Activated naive CD8-positive, alpha-beta T cell treated with anti-CD3 and anti-CD28 coated beads, Interleukin-2, amount 10 ng/mL, durations not matched to agents 7 days and 5 days (primary cell): ENCODE results near the gene LRG1. TPM values are rescaled to one million over a fixed set of nuclear protein-coding genes. Genes with fewer than 3 reads are reported as not detected.
A peak's percentile ranks its signal among the peaks of the same experiment; 100 is the strongest.
"Not testable (repeated sequence)": the region's sequence is repeated elsewhere in the genome, so short reads cannot be mapped to it uniquely, and the experiment has no call there.

ENCODE experiments used
- ATAC-seq: fragments of 150-1000 bp; cut with Tn5 transposase; one replicate; pipeline ENCODE4 v1.10.0; 2021; ENCODE audit warnings: low read depth, moderate library complexity
- POLR2A ChIA-PET: fragments of 350-600 bp; sonication (Branson Sonifier 250); formaldehyde crosslinking; loops from one replicate; lab custom pipeline; 2021; ENCODE audit warnings: antibody characterized with exemption; lab: Charles Lee
- DNase-seq: peaks from one replicate; pipeline ENCODE4 v3.0.0; 2021
- H3K27ac Mint-ChIP-seq: one replicate; pipeline ENCODE4 v1.8.0; 2022; ENCODE audit warnings: mild to moderate bottlenecking, mixed read lengths
- H3K27me3 Mint-ChIP-seq: one replicate; pipeline ENCODE4 v1.8.0; 2022; ENCODE audit warnings: mild to moderate bottlenecking, moderate library complexity, mixed read lengths
- H3K36me3 Mint-ChIP-seq: one replicate; pipeline ENCODE4 v1.8.0; 2021; ENCODE audit warnings: mild to moderate bottlenecking, mixed read lengths
- H3K4me1 Mint-ChIP-seq: one replicate; pipeline ENCODE4 v1.8.0; 2021; ENCODE audit warnings: mixed read lengths
- H3K4me3 Mint-ChIP-seq: one replicate; pipeline ENCODE4 v1.8.0; 2022; ENCODE audit warnings: mild to moderate bottlenecking, moderate library complexity, mixed read lengths
- H3K9me3 Mint-ChIP-seq: one replicate; pipeline ENCODE4 v1.8.0; 2021; ENCODE audit warnings: mixed read lengths
- total RNA-seq, 2 experiments: library from RNA; stranded (reverse); gene quantifications; one replicate each; pipeline ENCODE4 v1.2.3, GENCODE V29; 2021

LRG1 gene
- total RNA-seq, 2 experiments from 2014 or later, result not detected

- H3K27ac Mint-ChIP-seq, result no peak overlapping the region
- peaks cover 1% of the 10 kb centered on the region for H3K27me3 Mint-ChIP-seq
- POLR2A ChIA-PET, result interaction anchor here (0.6 kb wide), 1 partner anchor 464 kb away, joined by 4 read pairs; no protein-coding TSS in a partner anchor
- DNase-seq, result no peak
- no peaks in the 10 kb centered on the region for H3K9me3 Mint-ChIP-seq
- H3K4me3 Mint-ChIP-seq, result no peak overlapping the region
- no peaks in the 10 kb centered on the region for H3K36me3 Mint-ChIP-seq
- ATAC-seq, result no peak
- H3K4me1 Mint-ChIP-seq, result no peaks in the 10 kb centered on the region
These were observed 13.4 kb upstream of the LRG1 start for GRCh38 chr19:4553092-4553695.

GRCh38 chr19:4552525-4552819, 12.6 kb upstream of the LRG1 start:
- Mint-ChIP-seq H3K9me3 (no peaks in the 10 kb centered on the region), H3K27ac (no peak overlapping the region)
- no peak for ATAC-seq

GRCh38 chr19:4550479-4551050, 10.7 kb upstream of the LRG1 start:
- Mint-ChIP-seq H3K27me3 (no peaks in the 10 kb centered on the region), H3K4me3 (no peak overlapping the region), H3K4me1 (no peaks in the 10 kb centered on the region), H3K27ac (no peak overlapping the region), H3K9me3 (no peaks in the 10 kb centered on the region), H3K36me3 (no peaks in the 10 kb centered on the region)
- ATAC-seq (no peak), DNase-seq (no peak)
- POLR2A ChIA-PET, result no interaction called here

More at GRCh38 chr19:4552525-4552819, 12.6 kb upstream of the LRG1 start:
- POLR2A ChIA-PET, result no interaction called here
- H3K4me3 Mint-ChIP-seq, result no peak overlapping the region
- no peaks in the 10 kb centered on the region for H3K4me1 Mint-ChIP-seq
- DNase-seq, result no peak
- H3K27me3 Mint-ChIP-seq, result peaks cover 1% of the 10 kb centered on the region
- no peaks in the 10 kb centered on the region for H3K36me3 Mint-ChIP-seq

- Mint-ChIP-seq H3K27me3 (no peaks in the 10 kb centered on the region), H3K27ac (peak overlapping the region; percentile 24), H3K9me3 (no peaks in the 10 kb centered on the region), H3K4me1 (no peaks in the 10 kb centered on the region), H3K36me3 (no peaks in the 10 kb centered on the region), H3K4me3 (no peak overlapping the region)
- POLR2A ChIA-PET, result no interaction called here
- DNase-seq (no peak), ATAC-seq (no peak)
These were observed 10.2 kb upstream of the LRG1 start for GRCh38 chr19:4550018-4550417.

- POLR2A ChIA-PET, result no interaction called here
- H3K36me3 Mint-ChIP-seq, result no peaks in the 10 kb centered on the region
- ATAC-seq (no peak), DNase-seq (no peak)
- no peaks in the 10 kb centered on the region for H3K9me3 Mint-ChIP-seq
- H3K27ac Mint-ChIP-seq, result no peak overlapping the region
- no peaks in the 10 kb centered on the region for H3K4me1 Mint-ChIP-seq
- H3K27me3 Mint-ChIP-seq, result no peaks in the 10 kb centered on the region
- no peak overlapping the region for H3K4me3 Mint-ChIP-seq
These were observed 8.4 kb upstream of the LRG1 start for GRCh38 chr19:4548238-4548584.

GRCh38 chr19:4547303-4548237, 7.7 kb upstream of the LRG1 start:
- DNase-seq, result no peak

GRCh38 chr19:4543842-4544647, 4.2 kb upstream of the LRG1 start:
- no peak overlapping the region for H3K27ac Mint-ChIP-seq
- H3K9me3 Mint-ChIP-seq, result peaks cover 2% of the 10 kb centered on the region
- H3K4me1 Mint-ChIP-seq, result peaks cover 5% of the 10 kb centered on the region
- H3K36me3 Mint-ChIP-seq, result peaks cover 3% of the 10 kb centered on the region
- peaks cover 2% of the 10 kb centered on the region for H3K27me3 Mint-ChIP-seq
- ATAC-seq, result no peak
- no peak for DNase-seq
- H3K4me3 Mint-ChIP-seq, result no peak overlapping the region
- POLR2A ChIA-PET, result no interaction called here

More at GRCh38 chr19:4547303-4548237, 7.7 kb upstream of the LRG1 start:
- Mint-ChIP-seq H3K4me3 (no peak overlapping the region), H3K9me3 (no peaks in the 10 kb centered on the region), H3K36me3 (no peaks in the 10 kb centered on the region), H3K27me3 (no peaks in the 10 kb centered on the region), H3K27ac (no peak overlapping the region), H3K4me1 (no peaks in the 10 kb centered on the region)
- POLR2A ChIA-PET, result interaction anchor here (0.7 kb wide), 1 partner anchor 313 kb away, joined by 3 read pairs; no protein-coding TSS in a partner anchor
- ATAC-seq, result no peak

GRCh38 chr19:4542896-4543841, 3.3 kb upstream of the LRG1 start:
- Mint-ChIP-seq H3K4me1 (peaks cover 5% of the 10 kb centered on the region), H3K4me3 (no peak overlapping the region), H3K27ac (no peak overlapping the region), H3K36me3 (peaks cover 3% of the 10 kb centered on the region), H3K9me3 (peaks cover 2% of the 10 kb centered on the region), H3K27me3 (peaks cover 2% of the 10 kb centered on the region)
- POLR2A ChIA-PET, result no interaction called here
- no peak for ATAC-seq
- DNase-seq, result no peak

- H3K4me3 Mint-ChIP-seq, H3K36me3 Mint-ChIP-seq, POLR2A ChIA-PET, H3K4me1 Mint-ChIP-seq, H3K27me3 Mint-ChIP-seq, H3K9me3 Mint-ChIP-seq, ATAC-seq, H3K27ac Mint-ChIP-seq, DNase-seq: not testable (repeated sequence)
These were observed 1.9 kb upstream of the LRG1 start for GRCh38 chr19:4541806-4542145.

GRCh38 chr19:4541114-4541805, 1.4 kb upstream of the LRG1 start:
- H3K27me3 Mint-ChIP-seq, result peaks cover 6% of the 10 kb centered on the region

GRCh38 chr19:4539169-4539692, 605 bp downstream of the LRG1 start:
- peaks cover 2% of the 10 kb centered on the region for H3K9me3 Mint-ChIP-seq
- H3K36me3 Mint-ChIP-seq, result peaks cover 3% of the 10 kb centered on the region
- peaks cover 17% of the 10 kb centered on the region for H3K27me3 Mint-ChIP-seq
- POLR2A ChIA-PET, result interaction anchor here (0.5 kb wide), 1 partner anchor 184 kb away, joined by 4 read pairs; no protein-coding TSS in a partner anchor
- peaks cover 7% of the 10 kb centered on the region for H3K4me1 Mint-ChIP-seq
- DNase-seq (no peak), ATAC-seq (no peak)
- H3K27ac Mint-ChIP-seq, result no peak overlapping the region
- H3K4me3 Mint-ChIP-seq, result no peak overlapping the region

More at GRCh38 chr19:4541114-4541805, 1.4 kb upstream of the LRG1 start:
- POLR2A ChIA-PET, result no interaction called here
- Mint-ChIP-seq H3K36me3 (peaks cover 3% of the 10 kb centered on the region), H3K9me3 (peaks cover 2% of the 10 kb centered on the region), H3K27ac (no peak overlapping the region), H3K4me3 (no peak overlapping the region), H3K4me1 (peaks cover 5% of the 10 kb centered on the region)
- ATAC-seq (no peak), DNase-seq (no peak)

GRCh38 chr19:4538601-4538954, 1.3 kb downstream of the LRG1 start:
- Mint-ChIP-seq H3K27ac (no peak overlapping the region), H3K4me1 (peaks cover 7% of the 10 kb centered on the region), H3K9me3 (peaks cover 2% of the 10 kb centered on the region), H3K36me3 (peaks cover 3% of the 10 kb centered on the region), H3K27me3 (peaks cover 17% of the 10 kb centered on the region), H3K4me3 (no peak overlapping the region)
- DNase-seq (no peak), ATAC-seq (no peak)
- POLR2A ChIA-PET, result interaction anchor here (0.6 kb wide), 1 partner anchor 541 kb away, joined by 3 read pairs; no protein-coding TSS in a partner anchor
